Measurements from ENCODE around the gene LCP1. TPM values are rescaled to one million over a fixed set of nuclear protein-coding genes. Genes with fewer than 3 reads are reported as not detected.

Gene LCP1
- total RNA-seq, 4 donors from 2014 or later: 11.9 to 54.7 (median 16.6) TPM

DNA sequence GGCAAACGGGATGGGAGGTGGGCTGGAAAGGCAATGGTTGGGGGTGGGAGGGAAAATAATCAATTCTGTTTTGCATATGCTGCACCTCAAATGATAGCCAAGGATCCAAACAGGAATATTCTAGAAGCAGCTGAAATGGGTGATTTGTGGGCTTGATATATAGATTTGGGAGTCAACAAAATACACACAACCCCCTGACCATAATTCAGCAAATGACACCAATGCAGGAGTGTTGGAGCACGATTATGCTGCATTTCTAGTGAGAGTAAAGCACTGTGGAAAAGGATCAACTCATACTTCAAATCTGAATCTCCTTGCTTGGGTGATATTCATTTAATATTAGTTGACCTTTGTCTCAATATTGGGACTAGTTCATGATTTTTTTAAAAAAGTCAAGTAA is 36.0 kb downstream of the LCP1 start:
- Histone ChIP-seq H3K4me3 (no peak overlapping the region), H3K4me1 (no peaks in the 10 kb centered on the region), H3K27ac (replicated peaks in 1 of 4) (no peak overlapping the region), H3K9me3 (no peaks in the 10 kb centered on the region), H3K36me3 (no peaks in the 10 kb centered on the region), H3K27me3 (no peaks in the 10 kb centered on the region)
- WGBS: 78% methylated on average over 2 of the region's 2 CpGs
- intact Hi-C loops (cut with DNase I): no loop called here
- TF ChIP-seq POLR2AphosphoS5 (IDR thresholded peaks at IDR 0.05) (no peak), POLR2A (IDR thresholded peaks at IDR 0.05; ENCODE audit: low read depth) (no peak), EP300 (IDR thresholded peaks at IDR 0.05) (no peak)
- TF ChIP-seq, protein P1, sequence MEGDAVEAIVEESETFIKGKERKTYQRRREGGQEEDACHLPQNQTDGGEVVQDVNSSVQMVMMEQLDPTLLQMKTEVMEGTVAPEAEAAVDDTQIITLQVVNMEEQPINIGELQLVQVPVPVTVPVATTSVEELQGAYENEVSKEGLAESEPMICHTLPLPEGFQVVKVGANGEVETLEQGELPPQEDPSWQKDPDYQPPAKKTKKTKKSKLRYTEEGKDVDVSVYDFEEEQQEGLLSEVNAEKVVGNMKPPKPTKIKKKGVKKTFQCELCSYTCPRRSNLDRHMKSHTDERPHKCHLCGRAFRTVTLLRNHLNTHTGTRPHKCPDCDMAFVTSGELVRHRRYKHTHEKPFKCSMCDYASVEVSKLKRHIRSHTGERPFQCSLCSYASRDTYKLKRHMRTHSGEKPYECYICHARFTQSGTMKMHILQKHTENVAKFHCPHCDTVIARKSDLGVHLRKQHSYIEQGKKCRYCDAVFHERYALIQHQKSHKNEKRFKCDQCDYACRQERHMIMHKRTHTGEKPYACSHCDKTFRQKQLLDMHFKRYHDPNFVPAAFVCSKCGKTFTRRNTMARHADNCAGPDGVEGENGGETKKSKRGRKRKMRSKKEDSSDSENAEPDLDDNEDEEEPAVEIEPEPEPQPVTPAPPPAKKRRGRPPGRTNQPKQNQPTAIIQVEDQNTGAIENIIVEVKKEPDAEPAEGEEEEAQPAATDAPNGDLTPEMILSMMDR (IDR thresholded peaks at IDR 0.05): no peak
- no peak for DNase-seq (ENCODE audit: extremely low spot score)

DNA sequence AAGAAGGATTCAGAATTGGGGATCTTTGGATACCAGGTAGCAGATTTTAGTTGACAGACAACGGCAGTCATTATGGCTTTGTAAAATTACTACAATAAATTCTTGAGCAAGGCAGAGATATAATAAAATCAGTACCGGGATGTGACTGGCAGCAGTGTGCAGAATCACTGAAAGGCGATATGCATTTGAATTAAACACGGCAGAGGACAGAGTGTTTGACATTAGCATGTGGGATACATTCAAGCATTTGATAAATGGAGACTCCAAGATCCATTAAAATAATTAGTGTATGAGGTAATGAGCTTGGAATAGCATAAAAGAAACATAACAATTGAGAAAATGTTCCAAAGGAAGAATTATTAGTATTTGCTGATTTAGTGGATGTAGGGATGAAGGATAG is 36.8 kb downstream of the LCP1 start:
- no peak for TF ChIP-seq POLR2AphosphoS5 (IDR thresholded peaks at IDR 0.05)
- TF ChIP-seq, protein P1 (IDR thresholded peaks at IDR 0.05): no peak
- TF ChIP-seq POLR2A (IDR thresholded peaks at IDR 0.05; ENCODE audit: low read depth): no peak
- no peak for TF ChIP-seq EP300 (IDR thresholded peaks at IDR 0.05)
- Histone ChIP-seq H3K9me3 (no peaks in the 10 kb centered on the region), H3K27ac (replicated peaks in 1 of 4) (no peak overlapping the region), H3K36me3 (no peaks in the 10 kb centered on the region), H3K4me1 (no peaks in the 10 kb centered on the region), H3K27me3 (no peaks in the 10 kb centered on the region), H3K4me3 (no peak overlapping the region)
- no peak for DNase-seq (ENCODE audit: extremely low spot score)
- 90% methylated on average over 4 of the region's 4 CpGs for WGBS
- intact Hi-C loops (cut with DNase I): no loop called here

DNA sequence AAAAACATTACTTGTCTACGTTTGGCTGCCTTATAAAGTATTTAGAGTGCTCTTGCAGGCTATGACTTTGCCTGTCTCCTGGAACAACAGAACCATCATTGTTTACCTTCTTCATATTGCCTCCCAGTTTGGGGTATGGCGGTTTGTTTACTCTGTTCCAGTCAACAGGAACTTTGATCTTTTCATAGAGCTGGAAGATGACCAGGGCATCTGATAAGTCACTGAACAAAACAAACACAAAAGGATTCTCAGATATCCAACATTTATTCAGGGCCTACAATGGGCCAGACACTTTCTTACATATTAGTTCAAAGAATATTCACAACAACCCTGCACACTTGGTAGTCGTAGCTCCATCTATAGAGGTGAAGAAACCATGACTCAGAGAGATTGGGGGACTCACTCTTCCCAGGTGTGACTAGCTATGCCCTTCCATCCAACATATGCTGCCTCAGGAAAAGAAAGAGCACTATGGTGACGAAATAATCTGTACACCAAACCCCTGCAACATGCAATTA is 38.7 kb downstream of the LCP1 start:
- intact Hi-C loops (cut with DNase I): no loop called here

DNA sequence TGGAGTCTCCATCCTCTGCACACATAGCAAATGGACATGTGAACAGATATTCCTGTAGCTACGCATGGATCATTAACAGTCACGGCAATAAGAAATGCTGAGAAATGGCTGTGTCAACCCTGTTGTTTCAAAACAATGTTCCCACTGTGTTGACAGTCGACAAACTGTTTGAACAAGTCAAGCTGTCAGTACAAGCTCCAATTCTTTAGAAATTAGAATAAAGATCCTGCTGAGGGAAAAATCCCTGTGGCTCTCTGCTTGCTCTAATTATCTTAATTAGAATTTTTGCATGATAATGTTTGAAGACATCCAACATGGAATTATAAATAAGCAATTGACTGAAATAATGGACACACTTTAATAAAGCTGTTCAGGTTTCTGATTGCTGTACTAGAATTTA is 39.2 kb downstream of the LCP1 start:
- 74% methylated on average over 3 of the region's 3 CpGs for WGBS
- H3K27ac ChIP-seq (replicated peaks in 1 of 4): no peak overlapping the region
- no peak overlapping the region for H3K4me3 ChIP-seq
- H3K27me3 ChIP-seq: no peaks in the 10 kb centered on the region
- TF ChIP-seq POLR2AphosphoS5 (IDR thresholded peaks at IDR 0.05) (no peak), POLR2A (IDR thresholded peaks at IDR 0.05; ENCODE audit: low read depth) (no peak), EP300 (IDR thresholded peaks at IDR 0.05) (no peak)
- TF ChIP-seq, protein P1 (IDR thresholded peaks at IDR 0.05): no peak
- H3K4me1 ChIP-seq: no peaks in the 10 kb centered on the region
- DNase-seq (ENCODE audit: extremely low spot score): no peak
- intact Hi-C loops (cut with DNase I): no loop called here
- no peaks in the 10 kb centered on the region for H3K36me3 ChIP-seq
- H3K9me3 ChIP-seq: no peaks in the 10 kb centered on the region

More for the DNA sequence above, 38.7 kb downstream of the LCP1 start:
- no peak overlapping the region for H3K4me3 ChIP-seq
- H3K27ac ChIP-seq (replicated peaks in 1 of 4): no peak overlapping the region
- no peaks in the 10 kb centered on the region for H3K9me3 ChIP-seq
- no peak for DNase-seq (ENCODE audit: extremely low spot score)
- no peak for TF ChIP-seq EP300 (IDR thresholded peaks at IDR 0.05)
- TF ChIP-seq POLR2AphosphoS5 (IDR thresholded peaks at IDR 0.05): no peak
- TF ChIP-seq, protein P1 (IDR thresholded peaks at IDR 0.05): no peak
- no peak for TF ChIP-seq POLR2A (IDR thresholded peaks at IDR 0.05; ENCODE audit: low read depth)
- H3K4me1 ChIP-seq: no peaks in the 10 kb centered on the region
- no peaks in the 10 kb centered on the region for H3K36me3 ChIP-seq
- H3K27me3 ChIP-seq: no peaks in the 10 kb centered on the region
- WGBS: 71% methylated on average over 4 of the region's 4 CpGs

DNA sequence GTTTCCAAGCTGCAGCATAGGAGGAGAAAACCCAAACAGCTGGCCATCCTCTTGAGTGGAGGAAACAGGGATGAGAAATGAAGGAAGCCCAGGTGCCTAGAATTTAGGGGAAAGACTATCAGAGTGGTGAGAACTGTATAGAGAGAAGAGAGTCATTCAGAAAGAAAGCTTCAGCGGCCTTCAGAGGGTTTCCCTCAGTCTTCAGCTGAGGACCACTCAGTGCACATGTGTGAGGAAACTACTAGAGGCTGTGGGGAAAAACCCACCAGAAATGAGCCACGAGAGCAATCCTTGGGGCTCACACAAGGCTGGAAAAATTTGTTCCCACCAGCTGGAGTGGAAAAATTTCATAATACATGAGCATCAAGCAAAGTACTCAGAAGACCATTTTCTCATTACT is 41.9 kb downstream of the LCP1 start:
- Histone ChIP-seq H3K4me3 (no peak overlapping the region), H3K27ac (replicated peaks in 1 of 4) (no peak overlapping the region), H3K9me3 (no peaks in the 10 kb centered on the region), H3K36me3 (no peaks in the 10 kb centered on the region), H3K4me1 (no peaks in the 10 kb centered on the region), H3K27me3 (no peaks in the 10 kb centered on the region)
- DNase-seq (ENCODE audit: extremely low spot score): no peak
- no peak for TF ChIP-seq EP300 (IDR thresholded peaks at IDR 0.05)
- intact Hi-C loops (cut with DNase I): no loop called here
- WGBS: 76% methylated on average over 2 of the region's 2 CpGs

Data from esophagus muscularis mucosa (tissue), 4 donors.